NCI-H460 (cell line): ENCODE results near the gene SPINT3. TPM values are rescaled to one million over a fixed set of nuclear protein-coding genes. Genes with fewer than 3 reads are reported as not detected.

Experiments used
- DNase-seq: peaks from one replicate; pipeline ENCODE4 v3.0.0-alpha.2; 2016; ENCODE audit warnings: low read depth; ENCODE audit errors: extremely low read depth
- polyA plus RNA-seq: library from polyadenylated mRNA; depleted of rRNA; stranded (reverse); fragments of >200 nt; gene quantifications from 2 replicates; pipeline ENCODE4 v1.2.3, GENCODE V29; 2014; cell fraction: nucleus; rRNA removed
- total RNA-seq: library from RNA; depleted of rRNA; stranded (reverse); fragments of >200 nt; shearing (Covaris generic); gene quantifications from 2 replicates; pipeline ENCODE4 v1.2.3, GENCODE V29; 2014; rRNA removed

Gene SPINT3
- not detected in 2 replicates for total RNA-seq
- not detected in 2 replicates for polyA plus RNA-seq

- no peak for DNase-seq
Observed at GRCh38 chr20:45515147-45515913, at the start of gene SPINT3. Gene SPINT3, minus strand, starts transcription at chr20:45515622. Its CDS starts 14 bp downstream, at chr20:45515608.

GRCh38 chr20:45564760-45565276 lies 49.4 kb upstream of the SPINT3 start:
- no peak for DNase-seq

- DNase-seq: no peak
Observed at GRCh38 chr20:45555198-45555597, 39.8 kb upstream of the SPINT3 start.

- DNase-seq: no peak
Observed at GRCh38 chr20:45552456-45552855, 37.0 kb upstream of the SPINT3 start.

- no peak for DNase-seq
Observed at GRCh38 chr20:45550765-45551164, 35.3 kb upstream of the SPINT3 start.

GRCh38 chr20:45548410-45548809 lies 33.0 kb upstream of the SPINT3 start:
- no peak for DNase-seq

- no peak for DNase-seq
Observed at GRCh38 chr20:45547206-45547770, 31.9 kb upstream of the SPINT3 start, which contains the start of gene EPPIN. Gene EPPIN, minus strand, starts transcription at chr20:45547401. Its CDS starts 44 bp downstream, at chr20:45547357.

- DNase-seq: peak; percentile 22
Observed at GRCh38 chr20:45545754-45546453, 30.5 kb upstream of the SPINT3 start.

GRCh38 chr20:45545351-45545750 lies 29.9 kb upstream of the SPINT3 start:
- DNase-seq: no peak

- DNase-seq: no peak
Observed at GRCh38 chr20:45539382-45539781, 24.0 kb upstream of the SPINT3 start, which contains the start of gene WFDC6. Gene WFDC6, minus strand, starts transcription at chr20:45539482. Its CDS starts 75 bp downstream, at chr20:45539407.

GRCh38 chr20:45538209-45538799 lies 22.9 kb upstream of the SPINT3 start:
- peak; percentile 42 for DNase-seq

GRCh38 chr20:45527294-45527693 lies 11.9 kb upstream of the SPINT3 start:
- no peak for DNase-seq

GRCh38 chr20:45523821-45524220 lies 8.4 kb upstream of the SPINT3 start:
- no peak for DNase-seq

GRCh38 chr20:45518282-45518681 lies 2.9 kb upstream of the SPINT3 start:
- no peak for DNase-seq

GRCh38 chr20:45510242-45510862 lies 5.1 kb downstream of the SPINT3 start:
- no peak for DNase-seq

GRCh38 chr20:45509091-45509490 lies 6.3 kb downstream of the SPINT3 start:
- no peak for DNase-seq

GRCh38 chr20:45508068-45508886 lies 7.1 kb downstream of the SPINT3 start:
- DNase-seq: no peak

- DNase-seq: no peak
Observed at GRCh38 chr20:45507011-45507820, 8.2 kb downstream of the SPINT3 start.

- no peak for DNase-seq
Observed at GRCh38 chr20:45506398-45506797, 9.0 kb downstream of the SPINT3 start.
